Brain microvascular endothelial cell (primary cell): ENCODE measurements around the gene CALN1.
"Not testable (repeated sequence)": the region's sequence is repeated elsewhere in the genome, so short reads cannot be mapped to it uniquely, and the experiment has no call there.

Source experiments
- DNase-seq: peaks from one replicate; pipeline ENCODE4 v3.0.0-alpha.2; 2020
- H3K27ac ChIP-seq: fragments of 250-450 bp; sonication (Bioruptor Pico); 2 replicates; pipeline ENCODE4 v1.5.1; 2020; ENCODE audit warnings: mild to moderate bottlenecking, moderate library complexity
- H3K27me3 ChIP-seq: fragments of 250-450 bp; sonication (Bioruptor Pico); replicated peaks from 2 replicates; pipeline ENCODE4 v1.5.1; 2020; ENCODE audit warnings: mild to moderate bottlenecking
- H3K36me3 ChIP-seq: fragments of 250-450 bp; sonication (Bioruptor Pico); replicated peaks from 2 replicates; pipeline ENCODE4 v1.5.1; 2020; ENCODE audit warnings: mild to moderate bottlenecking
- H3K4me3 ChIP-seq: 2 replicates; pipeline ENCODE4 v1.5.1; 2011; ENCODE audit warnings: low read depth, mild to moderate bottlenecking, control low read depth, low read length, moderate library complexity
- in situ Hi-C: cut with HindIII; loops from 2 replicates; pipeline ENCODE4 v1.10.0; 2017; ENCODE audit warnings: low sequenced_read_pairs, low pct_ligation_motif_present
- TF ChIP-seq, protein P1 (sequence below): IDR thresholded peaks from 2 replicates; pipeline ENCODE4 v1.5.1; 2011; ENCODE audit warnings: low read depth, mild to moderate bottlenecking, moderate library complexity, low read length, control low read depth, inconsistent platforms; ENCODE audit errors: missing control alignments

CALN1 gene

DNA sequence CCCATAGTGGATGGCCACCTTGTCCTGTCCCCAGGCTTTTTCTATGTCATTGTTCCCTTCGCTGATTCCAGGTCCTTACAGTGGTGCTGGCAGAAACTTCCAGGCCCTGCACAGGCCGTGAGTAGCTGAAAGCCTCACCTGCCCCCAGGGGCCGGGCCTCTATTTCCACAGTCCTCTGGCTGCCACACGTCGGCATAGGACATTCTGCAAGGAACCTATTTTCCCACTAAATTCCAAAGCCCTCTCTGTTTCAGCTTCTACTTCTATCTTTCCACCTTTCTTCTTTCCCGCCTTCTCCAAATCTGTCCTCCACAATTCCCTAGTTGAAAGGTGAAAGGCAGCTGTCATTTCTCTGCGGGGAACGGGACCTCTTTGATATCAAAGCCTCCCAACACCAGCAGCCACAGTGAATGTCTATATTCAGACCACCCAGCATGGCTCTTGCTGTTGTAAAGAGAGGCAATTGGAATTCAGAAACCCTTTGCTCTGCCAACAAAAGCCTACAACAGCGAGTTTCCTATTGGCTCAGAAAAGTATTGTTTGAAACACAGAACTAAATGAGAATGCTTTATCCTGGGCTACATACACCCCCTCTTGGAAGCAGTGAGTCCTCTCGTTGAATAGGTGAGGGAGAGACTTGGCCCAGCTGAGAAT is 672.5 kb downstream of the CALN1 start:
- Histone ChIP-seq H3K27me3 (no peaks in the 10 kb centered on the region), H3K36me3 (no peaks in the 10 kb centered on the region), H3K4me3 (no peak overlapping the region), H3K27ac (no peak overlapping the region)
- TF ChIP-seq, protein P1, sequence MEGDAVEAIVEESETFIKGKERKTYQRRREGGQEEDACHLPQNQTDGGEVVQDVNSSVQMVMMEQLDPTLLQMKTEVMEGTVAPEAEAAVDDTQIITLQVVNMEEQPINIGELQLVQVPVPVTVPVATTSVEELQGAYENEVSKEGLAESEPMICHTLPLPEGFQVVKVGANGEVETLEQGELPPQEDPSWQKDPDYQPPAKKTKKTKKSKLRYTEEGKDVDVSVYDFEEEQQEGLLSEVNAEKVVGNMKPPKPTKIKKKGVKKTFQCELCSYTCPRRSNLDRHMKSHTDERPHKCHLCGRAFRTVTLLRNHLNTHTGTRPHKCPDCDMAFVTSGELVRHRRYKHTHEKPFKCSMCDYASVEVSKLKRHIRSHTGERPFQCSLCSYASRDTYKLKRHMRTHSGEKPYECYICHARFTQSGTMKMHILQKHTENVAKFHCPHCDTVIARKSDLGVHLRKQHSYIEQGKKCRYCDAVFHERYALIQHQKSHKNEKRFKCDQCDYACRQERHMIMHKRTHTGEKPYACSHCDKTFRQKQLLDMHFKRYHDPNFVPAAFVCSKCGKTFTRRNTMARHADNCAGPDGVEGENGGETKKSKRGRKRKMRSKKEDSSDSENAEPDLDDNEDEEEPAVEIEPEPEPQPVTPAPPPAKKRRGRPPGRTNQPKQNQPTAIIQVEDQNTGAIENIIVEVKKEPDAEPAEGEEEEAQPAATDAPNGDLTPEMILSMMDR, result no peak
- in situ Hi-C loops, result no loop called here
- no peak for DNase-seq

GRCh38 chr7:71737931-71738540 is 674.1 kb downstream of the CALN1 start:
- DNase-seq, H3K36me3 ChIP-seq, H3K27ac ChIP-seq, H3K27me3 ChIP-seq, H3K4me3 ChIP-seq, in situ Hi-C loops: not testable (repeated sequence)

DNA sequence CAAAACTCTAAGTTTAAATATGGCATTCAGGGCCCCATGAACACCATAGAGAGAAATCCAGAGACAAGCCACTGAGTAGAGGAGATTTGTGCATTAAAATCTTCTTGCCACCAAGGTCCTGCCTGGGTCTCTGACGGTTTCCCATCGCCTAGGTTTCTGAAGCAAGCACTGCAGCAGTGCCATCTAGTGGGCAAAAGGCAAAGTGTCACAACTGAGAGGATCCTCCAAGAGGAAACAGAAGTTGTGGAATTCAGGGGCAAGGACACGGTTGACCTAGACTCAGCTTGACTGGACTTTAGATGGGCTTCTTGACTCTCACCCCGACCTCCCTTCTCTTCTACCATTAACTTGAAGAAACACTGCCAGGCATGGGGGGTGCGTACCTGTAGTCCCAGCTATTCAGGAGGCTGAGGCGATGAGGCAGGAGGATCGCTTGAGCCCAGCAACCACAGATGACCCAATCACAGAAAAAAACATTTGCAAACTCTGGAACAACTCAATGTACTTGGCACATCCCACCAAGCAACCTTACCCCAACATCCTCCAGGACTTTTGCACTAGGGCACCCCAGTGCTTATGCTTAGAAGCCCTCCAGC is 676.1 kb downstream of the CALN1 start:
- in situ Hi-C loops, result no loop called here
- Histone ChIP-seq H3K4me3 (no peak overlapping the region), H3K36me3 (no peaks in the 10 kb centered on the region), H3K27me3 (no peaks in the 10 kb centered on the region), H3K27ac (no peak overlapping the region)
- peak; percentile 65 for DNase-seq
- TF ChIP-seq, protein P1, result peak; percentile 90

GRCh38 chr7:71733107-71733870 is 678.8 kb downstream of the CALN1 start:
- TF ChIP-seq, protein P1, result peak; percentile 92
- no peaks in the 10 kb centered on the region for H3K27me3 ChIP-seq
- peak; percentile 59 for DNase-seq
- H3K27ac ChIP-seq, result no peak overlapping the region
- in situ Hi-C loops, result no loop called here
- no peak overlapping the region for H3K4me3 ChIP-seq
- H3K36me3 ChIP-seq, result no peaks in the 10 kb centered on the region

GRCh38 chr7:71731740-71732139 is 680.4 kb downstream of the CALN1 start:
- DNase-seq, result no peak
- Histone ChIP-seq H3K4me3 (no peak overlapping the region), H3K27me3 (no peaks in the 10 kb centered on the region), H3K36me3 (no peaks in the 10 kb centered on the region), H3K27ac (no peak overlapping the region)
- in situ Hi-C loops, result no loop called here
- TF ChIP-seq, protein P1, result no peak
